ENCODE results near the gene SMG6. TPM values are rescaled to one million over a fixed set of nuclear protein-coding genes. Genes with fewer than 3 reads are reported as not detected.
A peak's percentile ranks its signal among the peaks of the same experiment; 100 is the strongest.

SMG6 gene
- total RNA-seq, 1 donor = 49.3 TPM

GRCh38 chr17:2084766-2085647, 218.6 kb downstream of the SMG6 start:
- TF ChIP-seq, protein P1, sequence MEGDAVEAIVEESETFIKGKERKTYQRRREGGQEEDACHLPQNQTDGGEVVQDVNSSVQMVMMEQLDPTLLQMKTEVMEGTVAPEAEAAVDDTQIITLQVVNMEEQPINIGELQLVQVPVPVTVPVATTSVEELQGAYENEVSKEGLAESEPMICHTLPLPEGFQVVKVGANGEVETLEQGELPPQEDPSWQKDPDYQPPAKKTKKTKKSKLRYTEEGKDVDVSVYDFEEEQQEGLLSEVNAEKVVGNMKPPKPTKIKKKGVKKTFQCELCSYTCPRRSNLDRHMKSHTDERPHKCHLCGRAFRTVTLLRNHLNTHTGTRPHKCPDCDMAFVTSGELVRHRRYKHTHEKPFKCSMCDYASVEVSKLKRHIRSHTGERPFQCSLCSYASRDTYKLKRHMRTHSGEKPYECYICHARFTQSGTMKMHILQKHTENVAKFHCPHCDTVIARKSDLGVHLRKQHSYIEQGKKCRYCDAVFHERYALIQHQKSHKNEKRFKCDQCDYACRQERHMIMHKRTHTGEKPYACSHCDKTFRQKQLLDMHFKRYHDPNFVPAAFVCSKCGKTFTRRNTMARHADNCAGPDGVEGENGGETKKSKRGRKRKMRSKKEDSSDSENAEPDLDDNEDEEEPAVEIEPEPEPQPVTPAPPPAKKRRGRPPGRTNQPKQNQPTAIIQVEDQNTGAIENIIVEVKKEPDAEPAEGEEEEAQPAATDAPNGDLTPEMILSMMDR (IDR thresholded peaks at IDR 0.05; ENCODE audit: insufficient read depth, low read length) = no peak
- no peak overlapping the region for H3K4me3 ChIP-seq (ENCODE audit: low read depth, low read length)

GRCh38 chr17:2084036-2084765, 219.4 kb downstream of the SMG6 start:
- TF ChIP-seq, protein P1 (IDR thresholded peaks at IDR 0.05; ENCODE audit: insufficient read depth, low read length) = no peak
- peak; percentile 86 for DNase-seq (ENCODE audit: low read depth)
- no peak overlapping the region for H3K4me3 ChIP-seq (ENCODE audit: low read depth, low read length)

More at GRCh38 chr17:2084766-2085647, 218.6 kb downstream of the SMG6 start:
- peak; percentile 92 for DNase-seq (ENCODE audit: low read depth)

- TF ChIP-seq, protein P1 (IDR thresholded peaks at IDR 0.05; ENCODE audit: insufficient read depth, low read length) = no peak
- H3K4me3 ChIP-seq (ENCODE audit: low read depth, low read length) = no peak overlapping the region
- DNase-seq (ENCODE audit: low read depth) = no peak
Observed at GRCh38 chr17:2083613-2084035, 220.0 kb downstream of the SMG6 start.

- DNase-seq (ENCODE audit: low read depth) = no peak
- no peak overlapping the region for H3K4me3 ChIP-seq (ENCODE audit: low read depth, low read length)
- TF ChIP-seq, protein P1 (IDR thresholded peaks at IDR 0.05; ENCODE audit: insufficient read depth, low read length) = no peak
Observed at GRCh38 chr17:2082003-2082781, 221.4 kb downstream of the SMG6 start.

- no peak overlapping the region for H3K4me3 ChIP-seq (ENCODE audit: low read depth, low read length)
- TF ChIP-seq, protein P1 (IDR thresholded peaks at IDR 0.05; ENCODE audit: insufficient read depth, low read length) = no peak
- no peak for DNase-seq (ENCODE audit: low read depth)
Observed at GRCh38 chr17:2081564-2081963, 222.0 kb downstream of the SMG6 start.

GRCh38 chr17:2077040-2077439, 226.5 kb downstream of the SMG6 start:
- TF ChIP-seq, protein P1 (IDR thresholded peaks at IDR 0.05; ENCODE audit: insufficient read depth, low read length) = no peak
- no peak overlapping the region for H3K4me3 ChIP-seq (ENCODE audit: low read depth, low read length)
- no peak for DNase-seq (ENCODE audit: low read depth)
